Activated T-cell treated with anti-CD3 and anti-CD28 coated beads, Interleukin-2, amount 50 U/mL, for 4 hours (primary cell): ENCODE data around the gene NTN1. TPM values are rescaled to one million over a fixed set of nuclear protein-coding genes. Genes with fewer than 3 reads are reported as not detected.
A peak's percentile ranks its signal among the peaks of the same experiment; 100 is the strongest.
"Not testable (repeated sequence)": the region's sequence is repeated elsewhere in the genome, so short reads cannot be mapped to it uniquely, and the experiment has no call there.

Experiments
- ATAC-seq, 2 donors: fragments of 200-7000 bp; cut with Tn5 transposase; one replicate each; pipeline ENCODE4 v1.10.0; 2021
- DNase-seq: peaks from one replicate; pipeline ENCODE4 v3.0.0-alpha.2; 2020
- H3K27me3 Mint-ChIP-seq: one replicate; pipeline ENCODE4 v1.8.0; 2021; ENCODE audit warnings: low read depth, mixed read lengths
- H3K36me3 Mint-ChIP-seq: one replicate; pipeline ENCODE4 v1.8.0; 2022; ENCODE audit warnings: mixed read lengths; ENCODE audit not compliant: insufficient read depth
- H3K4me1 Mint-ChIP-seq: one replicate; pipeline ENCODE4 v1.8.0; 2021; ENCODE audit warnings: low read depth, mixed read lengths
- H3K4me3 Mint-ChIP-seq: one replicate; pipeline ENCODE4 v1.8.0; 2021; ENCODE audit warnings: mild to moderate bottlenecking, moderate library complexity, mixed read lengths
- H3K9me3 Mint-ChIP-seq: one replicate; pipeline ENCODE4 v1.8.0; 2021; ENCODE audit warnings: mixed read lengths
- total RNA-seq, 3 donors: library from RNA; stranded (reverse); gene quantifications; one replicate each; pipeline ENCODE4 v1.2.1, GENCODE V29; 2021

The NTN1 gene
- total RNA-seq, 3 donors from 2014 or later = 0.53 to 0.71 (median 0.55) TPM

- H3K27me3 Mint-ChIP-seq = no peaks in the 10 kb centered on the region
- H3K4me3 Mint-ChIP-seq = peak overlapping the region; percentile 35
- no peaks in the 10 kb centered on the region for H3K9me3 Mint-ChIP-seq
- DNase-seq (no peak), ATAC-seq (no peak)
- no peaks in the 10 kb centered on the region for H3K36me3 Mint-ChIP-seq
- peaks cover 18% of the 10 kb centered on the region for H3K4me1 Mint-ChIP-seq
Observed at GRCh38 chr17:9241774-9242496, 220.6 kb downstream of the NTN1 start.

DNA sequence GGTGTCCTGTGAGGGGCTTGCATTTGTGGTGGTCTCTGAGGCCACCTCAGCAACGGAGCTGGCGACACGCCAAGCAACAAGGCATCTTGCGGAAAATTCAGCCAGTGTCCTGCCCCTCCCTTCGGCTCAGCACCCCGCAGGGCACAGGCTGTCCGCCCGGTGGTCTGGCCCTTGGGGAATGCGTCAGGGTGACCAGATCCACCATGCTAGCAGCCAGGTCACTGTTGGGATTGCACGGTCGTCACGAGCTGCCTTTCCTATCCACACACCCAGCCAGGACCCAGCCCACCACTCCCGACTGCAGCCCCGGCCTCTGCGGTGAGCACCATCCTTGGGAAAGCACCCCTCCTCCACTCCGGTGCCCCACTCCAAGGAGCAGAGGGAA, 221.2 kb downstream of the NTN1 start:
- Mint-ChIP-seq H3K4me1 (peaks cover 18% of the 10 kb centered on the region), H3K9me3 (no peaks in the 10 kb centered on the region), H3K27me3 (no peaks in the 10 kb centered on the region), H3K4me3 (no peak overlapping the region), H3K36me3 (no peaks in the 10 kb centered on the region)
- ATAC-seq = no peak
- DNase-seq = no peak

DNA sequence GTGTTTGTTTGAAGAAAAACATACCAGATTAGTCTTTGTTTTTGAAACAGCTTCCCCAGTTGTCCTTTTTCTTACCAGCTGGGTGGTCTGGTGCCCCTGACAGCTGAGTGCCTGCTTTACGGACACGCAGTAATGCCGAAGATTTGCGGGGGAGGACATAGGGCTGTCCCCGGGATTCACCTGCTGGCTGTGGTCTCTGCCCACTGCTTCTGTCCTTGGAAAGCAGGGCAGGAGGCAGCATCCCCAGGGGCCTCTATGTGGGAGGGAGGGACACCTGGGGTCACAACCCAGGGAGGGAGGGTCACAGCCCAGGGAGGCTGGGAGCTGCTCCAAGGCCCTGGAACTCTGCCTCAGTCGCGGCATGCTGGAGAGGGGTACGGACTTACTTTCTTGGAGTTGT, 221.7 kb downstream of the NTN1 start:
- Mint-ChIP-seq H3K4me1 (peaks cover 18% of the 10 kb centered on the region), H3K36me3 (peaks cover 2% of the 10 kb centered on the region), H3K4me3 (no peak overlapping the region), H3K27me3 (no peaks in the 10 kb centered on the region), H3K9me3 (no peaks in the 10 kb centered on the region)
- no peak for ATAC-seq
- no peak for DNase-seq

DNA sequence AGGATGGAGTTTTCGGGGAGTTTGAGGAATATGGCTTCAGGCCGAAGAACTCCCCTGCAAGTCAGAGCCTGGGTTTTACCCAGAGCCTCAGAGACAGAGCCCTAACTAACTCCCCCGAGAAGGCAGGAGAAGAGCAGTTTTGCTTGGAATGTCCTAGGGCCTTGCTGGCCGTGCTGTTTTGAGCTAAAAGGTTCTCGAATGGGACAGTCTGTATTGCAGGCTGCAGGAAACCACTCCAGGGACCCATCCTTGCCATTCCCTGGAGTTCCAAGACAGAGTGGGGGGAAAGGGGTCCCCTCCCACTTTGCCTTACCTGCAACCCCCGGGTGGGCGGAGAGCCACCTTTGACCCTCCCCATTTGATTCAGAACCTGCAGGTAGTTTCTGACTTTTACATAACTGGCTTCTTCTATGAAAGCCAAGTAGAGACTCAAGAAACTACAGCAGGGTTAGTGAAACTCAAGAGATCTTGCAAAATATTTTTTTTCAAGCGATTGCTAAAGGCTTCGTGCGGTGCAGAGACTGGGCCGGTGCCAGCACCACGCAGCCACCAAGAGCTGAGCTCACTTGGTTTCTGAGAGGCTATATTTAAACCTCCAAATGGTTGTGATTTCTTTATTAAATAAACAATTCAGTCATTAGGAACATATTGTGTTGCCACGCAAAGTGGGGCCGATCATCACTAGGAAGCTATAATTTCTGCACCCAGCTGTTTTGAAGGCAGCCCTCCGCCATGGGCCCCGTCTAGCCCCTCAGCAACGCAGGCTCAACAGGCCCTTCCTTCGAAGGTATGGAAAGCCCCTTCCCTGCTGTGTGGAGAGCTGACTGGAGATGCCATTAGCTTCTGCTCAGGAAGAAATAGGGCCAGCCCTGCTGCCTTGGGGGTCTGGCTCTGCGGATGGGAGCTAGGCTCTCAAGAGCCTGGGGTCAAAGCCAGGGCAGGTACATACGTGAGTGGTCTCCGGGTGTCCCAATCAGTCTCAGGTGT, 223.0 kb downstream of the NTN1 start:
- Mint-ChIP-seq H3K27me3 (no peaks in the 10 kb centered on the region), H3K36me3 (peaks cover 7% of the 10 kb centered on the region), H3K4me1 (peaks cover 9% of the 10 kb centered on the region), H3K4me3 (no peak overlapping the region), H3K9me3 (no peaks in the 10 kb centered on the region)
- DNase-seq (no peak), ATAC-seq (no peak)

DNA sequence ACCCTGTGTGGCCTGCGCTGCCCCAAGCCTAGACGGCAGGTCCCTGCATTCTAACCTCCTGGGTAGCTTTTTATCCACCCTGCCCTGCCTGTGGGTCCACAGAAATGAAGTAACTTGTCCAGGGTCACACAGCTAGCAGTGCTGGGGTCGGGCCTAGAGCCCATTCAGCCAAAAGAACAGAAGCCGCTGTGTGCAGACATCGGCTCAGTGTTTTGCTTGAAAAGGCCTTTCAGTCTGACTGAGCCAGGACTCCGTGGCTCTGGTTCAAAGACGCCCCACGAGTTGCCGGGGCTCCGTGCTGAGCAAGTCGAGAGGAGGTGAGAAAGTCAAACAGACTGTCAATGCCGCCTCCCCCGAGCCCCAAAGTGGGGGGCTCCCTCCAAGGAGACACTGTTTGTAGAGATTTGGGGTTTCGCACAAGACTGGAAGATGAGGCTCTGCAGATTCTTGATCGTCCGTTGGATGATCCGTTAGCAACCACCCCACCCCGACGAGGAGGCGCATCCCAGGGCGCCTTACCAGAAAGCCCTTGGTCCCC, 226.2 kb downstream of the NTN1 start:
- Mint-ChIP-seq H3K4me1 (peaks cover 2% of the 10 kb centered on the region), H3K27me3 (no peaks in the 10 kb centered on the region), H3K36me3 (peaks cover 11% of the 10 kb centered on the region), H3K9me3 (no peaks in the 10 kb centered on the region), H3K4me3 (no peak overlapping the region)
- DNase-seq (no peak), ATAC-seq (no peak)

DNA sequence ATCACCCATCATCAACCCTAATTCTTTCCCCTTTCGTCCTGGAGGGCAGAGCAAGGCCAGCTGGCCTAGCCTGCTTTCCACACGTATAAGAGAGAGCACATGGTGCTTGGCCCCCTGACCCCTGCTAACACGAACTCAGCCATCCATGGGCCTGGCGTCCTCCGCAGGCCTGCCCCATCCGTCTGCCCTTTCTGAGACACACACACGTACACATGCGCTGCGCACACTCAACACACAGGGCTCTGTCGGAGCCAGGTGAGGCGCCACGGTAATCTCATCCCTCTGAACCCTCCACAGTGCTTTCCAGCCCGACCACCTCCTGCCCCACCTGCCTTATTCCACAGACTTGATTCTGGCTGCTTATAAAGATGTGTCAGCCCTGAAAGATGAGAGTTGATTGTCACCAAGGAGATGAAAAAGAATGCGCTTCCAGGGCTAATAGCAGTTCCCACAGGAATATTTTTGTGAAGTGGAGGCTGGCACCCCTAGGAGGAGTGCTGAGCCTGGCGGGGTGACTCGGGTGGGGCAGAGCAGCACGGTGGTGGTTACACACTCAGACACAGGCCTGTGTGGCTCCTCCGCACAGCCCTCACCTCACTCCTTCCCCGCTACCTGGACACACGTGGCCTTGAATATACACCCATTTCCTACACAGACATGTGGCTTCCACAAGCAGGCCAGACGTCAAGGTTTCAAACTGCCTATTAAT, 228.1 kb downstream of the NTN1 start:
- Mint-ChIP-seq H3K4me1 (peaks cover 15% of the 10 kb centered on the region), H3K36me3 (peaks cover 11% of the 10 kb centered on the region), H3K9me3 (no peaks in the 10 kb centered on the region), H3K27me3 (no peaks in the 10 kb centered on the region), H3K4me3 (no peak overlapping the region)
- ATAC-seq (no peak), DNase-seq (no peak)

DNA sequence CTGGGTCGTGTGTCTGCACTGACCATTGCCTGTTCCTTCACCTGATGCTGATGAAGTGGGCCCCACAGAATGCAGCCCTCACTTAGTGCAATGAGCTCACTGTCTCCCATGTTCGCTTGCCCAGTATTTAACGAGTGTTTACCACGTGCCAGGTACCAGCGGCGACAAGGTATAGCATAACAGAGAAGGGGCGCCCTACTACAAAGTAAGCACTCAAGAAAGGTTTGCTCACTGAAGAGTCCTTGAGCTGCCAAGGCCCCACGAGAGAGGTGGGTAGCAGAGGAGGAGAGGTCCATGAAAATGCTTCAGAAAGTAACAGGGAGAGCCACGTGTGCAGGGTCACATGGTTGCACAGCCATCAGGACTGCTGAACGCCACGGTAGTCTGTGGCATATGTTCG, 230.0 kb downstream of the NTN1 start:
- Mint-ChIP-seq H3K9me3 (no peaks in the 10 kb centered on the region), H3K4me3 (no peak overlapping the region), H3K4me1 (peaks cover 15% of the 10 kb centered on the region), H3K36me3 (peaks cover 11% of the 10 kb centered on the region), H3K27me3 (no peaks in the 10 kb centered on the region)
- DNase-seq (no peak), ATAC-seq (no peak)

DNA sequence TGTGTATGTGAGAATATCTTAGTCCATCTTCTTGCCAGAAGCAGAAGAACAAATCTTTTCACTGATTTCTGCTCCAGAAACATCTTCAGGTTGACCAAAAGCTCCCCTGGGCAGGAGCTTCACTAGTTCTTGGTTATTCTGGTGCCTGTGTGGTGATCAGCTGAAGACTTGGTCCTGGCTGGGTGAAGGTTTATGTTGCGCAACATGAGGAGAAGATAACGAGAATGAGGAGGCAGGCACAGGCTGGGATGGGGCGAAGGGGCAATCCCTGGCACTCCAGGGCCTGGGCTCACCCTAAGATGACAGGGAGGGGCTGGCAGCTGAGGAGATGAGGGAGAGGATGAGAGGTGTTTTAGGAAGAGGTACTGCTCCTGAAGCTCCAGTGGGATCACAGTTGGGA, 232.0 kb downstream of the NTN1 start:
- Mint-ChIP-seq H3K9me3 (no peaks in the 10 kb centered on the region), H3K4me1 (peaks cover 17% of the 10 kb centered on the region)
- no peak for DNase-seq

GRCh38 chr17:9254841-9255240, 233.5 kb downstream of the NTN1 start:
- H3K36me3 Mint-ChIP-seq = peaks cover under 1% of the 10 kb centered on the region
- no peaks in the 10 kb centered on the region for H3K9me3 Mint-ChIP-seq
- H3K4me1 Mint-ChIP-seq = peaks cover 17% of the 10 kb centered on the region
- no peak for ATAC-seq
- H3K27me3 Mint-ChIP-seq = no peaks in the 10 kb centered on the region
- no peak for DNase-seq
- no peak overlapping the region for H3K4me3 Mint-ChIP-seq

More for the DNA sequence above, 232.0 kb downstream of the NTN1 start:
- Mint-ChIP-seq H3K36me3 (peaks cover 10% of the 10 kb centered on the region), H3K4me3 (no peak overlapping the region), H3K27me3 (no peaks in the 10 kb centered on the region)
- no peak for ATAC-seq

- peaks cover 17% of the 10 kb centered on the region for H3K4me1 Mint-ChIP-seq
- ATAC-seq = no peak
- no peak for DNase-seq
- no peaks in the 10 kb centered on the region for H3K9me3 Mint-ChIP-seq
- no peak overlapping the region for H3K4me3 Mint-ChIP-seq
- peaks cover 1% of the 10 kb centered on the region for H3K36me3 Mint-ChIP-seq
- no peaks in the 10 kb centered on the region for H3K27me3 Mint-ChIP-seq
Observed at GRCh38 chr17:9255833-9256232, 234.5 kb downstream of the NTN1 start.

DNA sequence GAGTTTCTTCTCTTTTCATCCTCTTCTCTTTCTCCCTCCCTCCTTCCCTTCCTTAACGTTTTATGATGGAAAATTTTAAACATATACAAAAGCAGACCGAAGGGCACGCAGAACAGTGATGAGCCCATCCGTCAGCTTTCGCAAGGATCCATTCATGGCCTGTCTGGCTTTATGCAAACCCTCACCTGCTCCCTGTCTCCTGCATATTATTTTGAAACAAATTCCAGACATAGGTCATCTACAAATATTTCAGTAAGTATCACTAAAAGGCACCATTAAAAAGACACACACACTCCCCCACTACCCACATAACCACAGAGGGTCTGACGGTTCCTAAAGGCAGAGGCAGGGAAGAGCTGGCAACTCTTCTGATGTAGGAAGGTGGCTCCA, 235.0 kb downstream of the NTN1 start:
- Mint-ChIP-seq H3K27me3 (no peaks in the 10 kb centered on the region), H3K4me1 (peaks cover 17% of the 10 kb centered on the region), H3K36me3 (peaks cover 3% of the 10 kb centered on the region), H3K4me3 (no peak overlapping the region), H3K9me3 (no peaks in the 10 kb centered on the region)
- no peak for ATAC-seq
- no peak for DNase-seq

GRCh38 chr17:9256751-9257629, 235.7 kb downstream of the NTN1 start:
- Mint-ChIP-seq H3K27me3 (no peaks in the 10 kb centered on the region), H3K4me1 (peaks cover 17% of the 10 kb centered on the region), H3K36me3 (peaks cover 5% of the 10 kb centered on the region), H3K9me3 (no peaks in the 10 kb centered on the region), H3K4me3 (no peak overlapping the region)
- DNase-seq (no peak), ATAC-seq (no peak)

DNA sequence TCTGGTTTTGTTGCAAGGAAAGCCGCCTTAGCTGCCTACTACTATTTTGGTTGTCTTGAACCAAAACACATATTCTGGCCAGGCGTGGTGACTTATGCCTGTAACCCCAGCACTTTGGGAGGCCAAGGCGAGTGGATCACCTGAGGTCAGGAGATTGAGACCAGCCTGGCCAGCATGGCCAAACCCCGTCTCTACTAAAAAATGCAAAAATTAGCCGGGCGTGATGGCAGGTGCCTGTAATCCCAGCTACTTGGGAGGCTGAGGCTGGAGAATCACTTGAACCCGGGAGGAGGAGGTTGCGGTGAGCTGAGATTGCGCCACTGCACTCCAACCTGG, 236.3 kb downstream of the NTN1 start:
- DNase-seq, ATAC-seq, H3K27me3 Mint-ChIP-seq, H3K9me3 Mint-ChIP-seq, H3K36me3 Mint-ChIP-seq, H3K4me3 Mint-ChIP-seq: not testable (repeated sequence)
- H3K4me1 Mint-ChIP-seq = peaks cover 14% of the 10 kb centered on the region
